Left kidney (tissue), 2 donors: ENCODE measurements around the gene TRMT10B. TPM values are rescaled to one million over a fixed set of nuclear protein-coding genes. Genes with fewer than 3 reads are reported as not detected.
"Not testable (repeated sequence)": the region's sequence is repeated elsewhere in the genome, so short reads cannot be mapped to it uniquely, and the experiment has no call there.

Experiments
- DNase-seq: peaks from one replicate; pipeline ENCODE4 v3.0.0-alpha.2; 2013
- polyA plus RNA-seq: library from polyadenylated mRNA; unstranded; fragments of 120-200 nt; gene quantifications from one replicate; pipeline ENCODE4 v1.2.1, GENCODE V29; 2013; ENCODE audit not compliant: insufficient read length

TRMT10B gene
- polyA plus RNA-seq, 1 donor = 26.8 TPM

- DNase-seq = no peak
Measured at GRCh38 chr9:37749129-37749528, 4.5 kb upstream of the TRMT10B start.

GRCh38 chr9:37751186-37751585 is 2.4 kb upstream of the TRMT10B start:
- DNase-seq = no peak

GRCh38 chr9:37751704-37752103 is 1.9 kb upstream of the TRMT10B start:
- not testable (repeated sequence) for DNase-seq

- DNase-seq = not testable (repeated sequence)
Measured at GRCh38 chr9:37752112-37752511, 1.5 kb upstream of the TRMT10B start.

DNA sequence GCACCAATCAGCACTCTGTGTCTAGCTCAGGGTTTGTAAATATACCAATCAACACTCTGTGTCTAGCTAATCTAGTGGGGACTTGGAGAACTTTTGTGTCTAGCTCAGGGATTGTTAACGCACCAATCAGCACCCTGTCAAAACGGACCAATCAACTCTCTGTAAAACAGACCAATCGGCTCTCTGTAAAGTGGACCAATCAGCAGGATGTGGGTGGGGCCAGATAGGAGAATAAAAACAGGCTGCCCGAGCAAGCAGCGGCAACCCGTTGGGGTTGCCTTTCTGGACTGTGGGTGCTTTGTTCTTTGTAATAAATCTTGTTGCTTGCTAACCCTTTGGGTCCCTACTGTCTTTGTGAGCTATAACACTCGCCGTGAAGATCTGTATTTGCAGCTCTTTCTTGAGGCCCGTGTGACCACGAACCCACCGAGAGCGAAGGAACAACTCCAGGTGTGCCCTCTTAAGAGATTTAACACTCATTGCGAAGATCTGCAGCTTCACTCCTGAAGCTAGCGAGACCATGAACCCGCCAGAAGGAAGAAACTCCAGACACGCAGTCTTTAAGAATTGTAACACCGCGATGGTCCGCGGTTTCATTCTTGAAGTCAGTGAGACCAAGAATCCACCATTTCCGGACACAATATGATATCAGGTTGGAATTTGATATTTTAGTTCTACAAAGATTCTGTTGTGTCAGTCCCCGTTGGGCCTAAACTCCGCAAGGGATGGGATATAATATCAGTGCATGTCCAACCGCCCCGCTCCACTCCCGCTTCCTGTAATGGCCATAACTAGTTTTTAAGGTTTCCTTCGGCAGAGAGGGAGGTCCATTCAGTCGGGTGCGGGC is 740 bp upstream of the TRMT10B start:
- DNase-seq = no peak

GRCh38 chr9:37758747-37759146 is 5.1 kb downstream of the TRMT10B start:
- no peak for DNase-seq

DNA sequence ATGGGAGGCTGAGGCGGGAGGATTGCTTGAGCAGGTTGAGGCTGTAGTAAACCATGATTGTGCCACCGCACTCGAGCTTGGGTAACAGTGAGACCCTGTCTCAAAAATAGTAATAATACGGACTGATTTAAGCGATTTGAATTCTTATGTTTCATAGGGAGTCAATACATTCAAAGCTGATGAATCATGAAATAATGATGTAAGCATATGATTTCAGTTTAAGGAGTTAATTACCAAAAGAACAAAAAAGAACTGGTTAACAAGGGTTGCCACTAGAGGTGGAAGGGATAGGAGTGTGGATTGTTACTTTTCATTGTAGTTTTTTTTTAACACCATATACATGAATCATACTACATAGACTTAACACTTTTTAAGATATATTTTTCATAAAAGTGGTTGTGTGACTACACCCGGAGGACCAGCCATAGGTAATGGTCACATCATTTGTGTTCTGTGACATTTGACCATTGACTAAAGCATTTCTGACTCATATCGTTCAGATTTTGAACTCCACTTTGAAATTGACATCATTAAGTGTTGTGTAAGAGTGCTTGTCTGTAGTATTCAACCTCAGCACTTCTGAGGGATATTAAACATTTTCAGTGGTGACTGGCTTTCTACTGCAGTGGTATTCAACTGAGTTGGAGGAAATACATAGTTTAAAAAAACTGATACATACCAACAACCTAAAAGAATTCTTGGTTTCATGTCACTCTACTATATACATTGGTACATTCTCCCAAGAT is 7.0 kb downstream of the TRMT10B start:
- DNase-seq = no peak

DNA sequence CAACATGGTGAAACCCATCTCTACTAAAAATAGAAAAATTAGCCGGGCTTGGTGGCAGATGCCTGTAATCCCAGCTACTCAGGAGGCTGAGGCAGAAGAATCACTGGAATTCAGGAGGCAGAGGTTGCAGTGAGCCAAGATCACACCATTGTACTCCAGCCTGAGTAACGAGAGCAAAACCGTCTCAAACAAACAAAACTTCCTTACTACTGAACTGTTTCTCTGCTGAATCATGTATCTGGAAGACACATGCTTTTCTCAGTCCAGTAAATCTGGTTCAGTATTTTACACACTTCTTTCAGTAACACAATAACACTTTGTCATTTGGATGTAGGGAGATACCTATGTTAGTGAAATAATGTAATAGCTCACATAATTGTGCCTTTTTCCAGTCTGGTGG is 7.9 kb downstream of the TRMT10B start:
- no peak for DNase-seq

GRCh38 chr9:37765263-37765662 is 11.7 kb downstream of the TRMT10B start:
- DNase-seq = not testable (repeated sequence)

DNA sequence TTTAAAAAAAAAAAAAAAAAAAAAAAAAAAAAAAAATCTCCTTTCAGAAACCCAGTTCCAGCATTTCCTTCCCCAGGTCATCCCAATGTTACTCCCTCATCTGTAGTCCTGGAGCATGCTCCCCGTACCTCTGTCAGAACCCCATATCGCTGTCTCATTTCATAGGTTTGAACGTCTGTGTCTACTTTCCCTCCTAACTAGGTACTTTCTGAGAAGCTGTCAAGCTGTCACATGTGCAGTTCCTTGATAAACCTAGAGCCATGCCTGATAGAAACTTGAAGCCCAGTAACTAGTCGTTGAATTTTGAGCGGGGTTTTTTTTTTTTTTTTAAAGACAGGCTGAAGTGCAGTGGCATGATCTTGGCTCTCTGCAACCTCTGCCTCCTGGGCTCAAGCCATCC is 15.7 kb downstream of the TRMT10B start:
- no peak for DNase-seq

GRCh38 chr9:37769995-37770394 is 16.4 kb downstream of the TRMT10B start:
- DNase-seq = no peak

DNA sequence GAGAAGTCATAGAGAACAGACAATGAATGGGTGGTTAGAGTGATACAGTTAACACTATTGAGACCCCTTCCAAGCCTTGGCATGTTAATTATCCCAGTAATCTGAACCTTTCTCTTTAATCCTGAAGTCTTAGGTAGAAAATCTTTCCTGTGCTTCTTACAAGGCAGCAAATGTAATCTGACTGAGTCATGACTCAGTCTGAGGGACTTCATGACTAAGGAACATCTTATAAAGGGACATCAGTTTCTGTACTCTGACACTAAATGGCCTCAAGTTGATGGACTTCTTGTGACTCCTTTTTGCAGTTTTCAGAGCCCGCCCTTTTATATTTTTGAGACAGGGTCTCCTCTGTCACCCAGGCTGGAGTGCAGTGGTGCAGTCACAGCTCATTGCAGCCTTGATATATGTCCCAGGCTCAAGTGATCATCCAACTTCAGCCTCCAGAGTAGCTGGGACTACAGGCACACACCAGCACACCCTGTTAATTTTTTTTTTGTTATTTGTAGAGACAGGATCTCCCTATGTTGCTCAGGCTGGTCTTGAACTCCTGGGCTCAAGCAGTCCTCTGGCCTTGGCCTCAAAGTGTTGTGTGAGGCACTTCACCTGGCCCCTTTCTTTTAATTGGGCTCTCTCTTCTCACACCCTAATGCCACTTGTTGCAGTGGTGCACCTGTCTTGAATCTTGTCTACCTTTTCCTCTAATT is 21.8 kb downstream of the TRMT10B start:
- DNase-seq = no peak

- DNase-seq = no peak
Measured at GRCh38 chr9:37776328-37776727, 22.7 kb downstream of the TRMT10B start.

DNA sequence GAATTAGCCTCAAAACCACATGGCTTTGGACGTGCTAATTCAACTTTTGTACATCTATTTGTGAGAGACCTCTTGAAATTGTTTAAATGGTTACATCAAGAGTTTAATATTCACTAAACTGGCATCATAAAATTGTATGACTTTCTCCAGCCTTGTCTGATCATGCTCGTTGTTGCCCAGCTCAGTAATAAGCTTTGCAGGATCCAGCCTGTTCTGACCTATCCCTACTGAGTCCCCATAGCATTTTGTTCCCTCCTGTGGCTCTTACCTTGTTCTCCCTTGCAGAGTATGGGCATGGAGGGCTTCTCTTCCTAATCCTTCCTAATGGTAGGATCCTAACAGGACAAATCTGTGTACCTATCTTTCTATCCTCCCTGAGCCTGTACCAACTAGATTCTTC is 24.9 kb downstream of the TRMT10B start:
- no peak for DNase-seq

- DNase-seq = no peak
Measured at GRCh38 chr9:37784291-37784615, 30.6 kb downstream of the TRMT10B start.

DNA sequence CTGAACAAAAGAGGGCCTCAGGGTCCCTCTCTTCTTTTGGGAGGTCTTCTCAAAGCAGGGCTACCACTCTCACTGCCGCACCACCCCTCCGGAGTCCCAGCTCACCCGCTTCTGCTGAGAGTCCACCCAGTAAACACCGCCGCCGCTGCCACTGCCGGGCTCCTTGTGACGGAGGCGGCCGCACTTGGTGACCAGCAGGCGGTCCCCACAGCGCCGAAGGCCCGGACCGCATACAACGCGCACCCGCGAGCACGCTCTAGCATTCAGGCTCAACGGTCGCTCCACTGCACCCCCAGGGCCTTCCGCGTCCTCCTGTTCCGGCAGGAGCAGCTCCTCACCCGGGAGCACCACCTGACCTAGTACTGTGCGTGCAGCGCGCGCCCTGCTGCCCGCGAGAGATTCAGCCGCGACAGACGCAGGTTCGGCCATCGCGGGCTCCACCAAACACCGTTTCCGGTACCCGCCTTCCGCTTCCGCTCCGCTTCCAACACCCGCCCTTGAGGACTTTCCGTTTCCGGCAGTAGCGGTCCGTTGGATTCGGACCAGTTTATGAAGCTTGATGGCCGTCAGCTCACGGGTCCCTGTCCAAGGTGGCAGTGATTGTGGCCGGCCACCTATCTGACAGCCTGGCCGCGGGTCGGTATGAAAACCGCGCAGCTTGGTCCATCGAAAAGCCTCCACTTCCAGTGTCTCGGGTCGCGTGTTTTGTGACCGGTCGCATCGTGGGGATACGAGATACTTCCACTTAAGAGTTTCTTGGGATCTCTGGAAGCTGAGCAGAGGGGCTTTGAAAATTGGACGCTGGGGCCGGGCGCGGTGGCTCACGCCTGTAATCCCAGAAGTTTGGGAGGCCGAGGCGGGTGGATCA is 31.2 kb downstream of the TRMT10B start, which contains the start of gene EXOSC3:
EXOSC3 (minus strand) TSS at position 449 of the 868 bp plus-strand sequence; CDS start at position 429, 20 bp downstream.
- peak; percentile 91 for DNase-seq

- DNase-seq = no peak
Measured at GRCh38 chr9:37787059-37787458, 33.5 kb downstream of the TRMT10B start.

GRCh38 chr9:37788332-37788731 is 34.7 kb downstream of the TRMT10B start:
- DNase-seq = no peak

GRCh38 chr9:37790096-37790495 is 36.5 kb downstream of the TRMT10B start:
- DNase-seq = no peak

DNA sequence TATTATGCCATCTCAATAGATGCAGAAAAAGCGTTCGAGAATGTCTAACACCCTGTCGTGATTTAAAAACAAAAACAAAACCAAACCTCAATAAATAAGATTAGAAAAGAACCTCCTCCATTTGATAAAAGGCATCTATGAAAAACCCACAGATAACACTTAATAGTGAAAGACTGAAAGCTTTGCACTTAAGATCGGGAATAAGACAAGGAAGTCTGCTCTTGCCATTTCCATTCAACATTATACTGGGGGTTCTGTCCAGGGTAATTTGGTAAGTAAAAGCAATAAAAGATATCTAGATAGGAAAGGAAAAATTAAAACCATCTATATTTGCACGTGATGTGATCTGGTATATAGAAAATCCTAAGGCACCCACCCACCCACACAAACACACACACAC is 38.5 kb downstream of the TRMT10B start:
- no peak for DNase-seq

DNA sequence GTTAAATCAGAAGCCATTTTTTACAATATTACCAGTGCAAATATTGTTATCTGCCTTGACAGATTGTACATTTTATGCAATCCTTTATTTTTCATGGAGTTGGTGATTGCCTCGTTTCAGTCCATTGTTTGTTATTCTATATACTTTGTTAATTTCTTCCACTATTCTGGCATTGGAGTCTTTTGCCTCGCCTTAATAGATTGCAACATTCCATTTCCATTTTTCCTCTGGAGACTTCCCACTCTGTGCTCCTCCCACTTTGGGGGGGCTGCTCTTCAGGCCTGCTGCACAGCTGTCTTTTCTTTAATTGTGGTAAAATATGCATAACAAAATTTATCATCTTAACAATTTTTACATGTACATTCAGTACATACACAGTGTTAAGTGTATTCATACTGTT is 42.6 kb downstream of the TRMT10B start:
- no peak for DNase-seq

- DNase-seq = no peak
Measured at GRCh38 chr9:37798677-37799076, 45.1 kb downstream of the TRMT10B start.
